ENCODE results near the gene MRTO4.
"Not testable (repeated sequence)": the region's sequence is repeated elsewhere in the genome, so short reads cannot be mapped to it uniquely, and the experiment has no call there.

- TF ChIP-seq CTCF (IDR thresholded peaks at IDR 0.05); ZFX (IDR thresholded peaks at IDR 0.05; ENCODE audit: borderline replicate concordance): not testable (repeated sequence)
Measured at GRCh38 chr1:19231736-19232523, 19.7 kb upstream of the MRTO4 start.

Data from 22Rv1 (cell line).